GM18519 (cell line): ENCODE data around the gene C1orf216.
"Not testable (repeated sequence)": the region's sequence is repeated elsewhere in the genome, so short reads cannot be mapped to it uniquely, and the experiment has no call there.

ENCODE experiments used
- ATAC-seq: cut with Tn5 transposase; IDR thresholded peaks from one replicate; pipeline ENCODE4 v1.9.1; 2021; ENCODE audit warnings: mild to moderate bottlenecking, moderate library complexity; ENCODE audit not compliant: unreplicated experiment, low FRiP score

C1orf216 gene, protein sequence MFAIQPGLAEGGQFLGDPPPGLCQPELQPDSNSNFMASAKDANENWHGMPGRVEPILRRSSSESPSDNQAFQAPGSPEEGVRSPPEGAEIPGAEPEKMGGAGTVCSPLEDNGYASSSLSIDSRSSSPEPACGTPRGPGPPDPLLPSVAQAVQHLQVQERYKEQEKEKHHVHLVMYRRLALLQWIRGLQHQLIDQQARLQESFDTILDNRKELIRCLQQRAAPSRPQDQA

DNA sequence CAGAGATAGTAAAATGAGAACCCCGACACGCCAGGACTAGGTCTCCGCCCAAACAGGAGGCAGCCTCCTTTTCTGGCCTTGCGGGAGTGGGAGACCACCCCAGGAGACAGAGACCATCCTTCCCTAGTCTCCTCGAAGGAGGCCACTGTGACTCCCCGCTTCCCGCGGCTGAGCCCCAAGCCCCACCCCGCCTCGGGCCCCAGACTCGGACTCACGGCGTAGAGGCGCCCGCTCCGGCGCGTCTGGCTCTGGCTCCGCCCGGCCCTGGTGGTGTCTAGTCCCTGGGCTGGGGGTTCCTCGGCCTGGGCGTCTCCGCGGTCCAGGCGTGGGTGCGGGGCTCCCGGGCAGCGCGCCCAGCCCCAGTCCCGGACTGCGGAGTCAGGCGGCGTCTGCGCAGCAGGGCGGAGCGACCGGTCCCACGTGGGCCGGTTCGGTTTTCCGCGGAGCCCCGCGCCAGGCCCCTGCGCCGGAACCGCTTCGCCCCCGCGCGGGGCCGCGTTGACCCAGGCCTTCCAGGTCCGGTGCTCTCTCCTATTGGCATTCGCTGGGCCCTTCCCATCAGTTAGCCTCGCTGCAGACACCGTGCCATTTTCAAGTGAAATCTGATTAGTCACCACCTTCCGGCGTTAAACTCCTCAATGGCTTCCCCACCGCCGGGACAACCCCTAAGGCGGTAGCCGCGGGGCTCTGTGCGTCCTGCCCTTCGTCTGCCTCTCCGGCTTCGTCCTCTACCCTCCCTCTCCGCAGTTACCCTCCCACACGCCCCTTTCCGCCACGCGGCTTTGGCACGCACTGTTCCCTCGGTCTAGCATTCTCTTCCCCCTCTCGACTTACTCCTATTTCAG is at the start of gene C1orf216:
Gene C1orf216 (minus strand): TSS at position 393 of the 845 bp plus-strand sequence. CDS start 2,563 bp downstream, outside the sequence.
- ATAC-seq = no peak

DNA sequence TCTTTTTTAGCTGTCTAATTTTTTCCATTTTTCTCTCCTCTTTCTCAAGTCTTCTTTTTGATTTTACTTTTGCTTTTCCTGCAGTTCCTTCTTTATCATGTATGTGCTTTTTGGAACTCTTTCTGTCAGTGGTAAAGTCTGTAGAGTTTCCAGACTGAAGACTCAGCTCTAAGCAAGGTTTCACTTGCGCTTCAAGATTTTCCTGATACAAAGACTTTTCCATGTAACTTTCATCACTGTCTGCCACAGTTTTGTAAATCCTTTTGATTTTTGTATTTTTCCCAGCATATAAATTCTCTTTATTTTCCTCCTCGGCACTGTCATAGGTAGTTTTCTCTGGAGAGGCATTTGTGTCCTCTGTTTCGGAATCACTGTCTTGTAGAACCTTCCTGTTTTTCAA is 45.6 kb upstream of the C1orf216 start:
- ATAC-seq = no peak

DNA sequence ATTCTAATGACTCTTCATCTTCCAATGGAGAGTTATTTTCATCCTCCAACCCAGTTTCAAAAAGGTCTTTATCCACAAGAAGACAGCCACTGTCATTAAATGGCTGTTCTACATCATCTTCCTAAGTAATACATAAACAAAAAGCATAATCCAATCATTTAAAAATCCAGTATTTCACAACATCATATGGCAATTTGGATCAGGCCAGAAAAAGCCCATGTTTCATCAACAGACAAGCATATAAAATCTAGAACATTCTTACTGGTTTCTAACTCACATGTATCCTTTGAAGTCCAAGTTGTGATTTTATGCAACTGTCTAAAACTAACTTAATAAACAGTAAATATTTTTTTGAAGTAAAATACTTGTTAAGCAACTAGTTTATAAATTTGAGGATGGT is 44.5 kb upstream of the C1orf216 start:
- ATAC-seq = no peak

DNA sequence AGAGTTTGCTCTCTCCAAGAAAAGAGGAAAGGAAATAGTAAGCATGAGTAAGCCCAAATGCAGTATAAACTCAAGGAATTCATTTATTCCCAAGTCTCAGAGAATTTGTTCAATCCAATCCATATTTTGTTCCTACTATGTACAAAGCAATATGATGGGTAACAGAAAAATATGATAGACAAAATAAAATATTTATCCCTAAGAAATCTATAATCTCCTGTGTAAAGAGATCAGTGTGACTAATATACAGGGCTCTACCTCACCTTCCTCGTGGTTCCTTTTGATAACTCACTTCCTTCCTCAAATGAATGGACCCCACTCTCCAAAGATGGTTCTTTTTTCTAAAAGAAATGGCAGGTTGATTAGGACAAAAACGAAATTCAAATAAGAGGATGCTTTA is 43.5 kb upstream of the C1orf216 start:
- no peak for ATAC-seq

DNA sequence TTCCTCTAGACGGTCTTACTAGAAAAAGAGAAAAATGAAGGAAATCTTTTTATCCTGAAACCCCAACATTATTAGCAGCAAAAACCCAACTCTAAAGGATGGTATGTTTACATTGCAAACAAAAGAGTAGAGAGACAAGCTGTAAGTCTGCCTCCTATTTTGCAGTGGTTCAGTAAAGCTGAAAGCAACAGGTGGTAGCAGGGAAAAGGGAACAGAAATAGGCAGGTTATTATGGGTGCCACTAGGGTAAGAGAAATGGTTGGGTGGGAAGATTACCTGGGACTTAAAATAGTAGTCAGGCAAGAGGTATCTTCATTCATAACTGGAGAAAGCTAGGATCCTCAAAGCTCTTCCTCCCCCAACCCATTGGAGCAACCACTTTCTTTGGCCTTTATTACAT is 37.4 kb upstream of the C1orf216 start:
- ATAC-seq = no peak

DNA sequence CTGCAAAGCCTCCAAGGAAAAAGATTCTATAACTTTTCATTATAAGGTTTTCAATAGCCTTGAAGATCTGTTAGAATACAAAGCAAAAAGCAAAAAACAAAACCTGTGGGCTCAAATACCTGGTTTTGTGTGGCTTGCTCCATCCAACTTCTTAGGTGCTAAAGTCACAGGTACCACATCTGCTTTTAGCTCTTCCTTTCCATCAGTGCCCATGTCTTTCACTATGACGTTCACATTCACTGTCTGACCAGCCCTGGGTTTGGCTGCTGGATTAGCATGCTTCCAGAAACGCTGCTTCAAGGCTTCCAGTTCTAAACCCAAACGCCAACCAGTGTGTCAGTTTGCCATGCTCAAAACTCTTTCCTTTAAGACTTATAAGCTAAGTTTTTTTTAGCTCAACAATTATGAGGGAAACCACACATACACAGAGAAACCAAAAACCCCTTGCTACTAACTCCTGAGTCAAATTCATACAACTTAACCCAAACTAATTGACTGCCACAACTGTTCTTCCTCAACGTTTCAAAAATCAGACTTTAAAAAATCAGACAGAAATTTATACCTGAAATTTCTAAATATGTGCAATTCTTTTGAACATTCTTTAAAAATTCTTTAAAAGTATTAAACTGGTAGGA is 35.1 kb upstream of the C1orf216 start:
- ATAC-seq = no peak

DNA sequence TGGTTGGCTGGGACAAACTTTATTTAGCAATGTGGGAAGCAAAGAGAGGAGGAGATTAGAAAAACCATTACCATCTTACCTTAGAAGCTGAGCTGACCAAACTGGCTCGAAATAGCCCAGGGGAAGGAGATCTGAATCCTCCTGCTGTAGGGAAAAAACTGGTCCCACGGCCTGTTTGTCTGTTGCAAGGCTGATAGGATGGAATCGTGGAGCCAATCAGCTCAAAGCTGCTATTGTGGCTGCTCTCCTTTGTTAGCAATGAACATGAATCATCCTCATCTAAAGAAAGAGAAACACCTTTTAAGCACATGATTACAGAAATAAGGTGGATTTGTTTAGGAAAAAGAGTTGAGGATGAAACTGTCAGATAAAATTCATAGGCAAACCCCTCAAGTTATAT is 29.6 kb upstream of the C1orf216 start:
- no peak for ATAC-seq

DNA sequence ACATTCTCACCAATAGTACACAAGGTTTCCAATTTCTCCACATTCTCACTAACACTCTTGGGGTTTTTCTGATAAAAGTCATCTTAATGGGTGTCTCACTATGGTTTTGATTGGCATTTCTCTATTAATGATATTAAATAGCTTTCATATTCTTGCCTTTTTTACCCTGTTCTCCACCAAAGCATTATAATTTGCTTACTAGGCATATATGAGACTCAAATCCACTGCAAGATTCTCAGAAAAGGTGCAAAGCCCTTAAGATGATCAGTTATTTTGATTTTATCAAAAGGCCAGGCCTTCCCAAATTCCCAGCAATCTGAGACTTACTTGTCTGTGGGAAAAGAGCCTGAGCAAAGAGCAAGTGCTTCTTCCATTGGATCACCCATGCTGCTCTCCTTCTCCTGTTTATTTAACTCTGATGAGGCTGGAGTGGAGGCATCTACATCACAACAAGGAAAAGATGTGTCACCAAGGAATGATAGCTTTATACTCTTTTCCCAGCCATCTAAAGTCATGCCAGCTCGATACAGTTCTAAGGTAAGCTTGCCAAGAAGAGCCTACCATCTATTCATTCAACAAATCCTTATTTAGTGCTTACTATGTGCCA is 26.5 kb upstream of the C1orf216 start:
- no peak for ATAC-seq

DNA sequence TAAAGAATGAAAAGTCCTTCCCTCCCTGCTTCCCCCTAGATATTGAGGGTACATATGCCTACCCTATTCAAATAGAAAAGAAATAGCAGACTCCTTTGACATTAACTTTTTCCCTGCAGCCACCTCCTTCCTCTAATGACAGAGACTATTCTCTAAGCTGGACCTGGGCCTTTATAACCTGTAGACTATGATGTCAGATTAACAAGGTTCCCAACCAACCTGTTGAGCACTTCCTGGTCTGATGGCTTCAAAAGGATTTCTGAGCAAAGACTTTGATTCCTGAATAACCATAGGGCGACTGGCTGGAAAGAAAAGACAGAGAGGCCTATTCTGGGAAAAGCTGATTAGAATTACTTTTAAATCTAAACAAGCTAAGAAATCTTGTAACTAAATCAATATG is 18.4 kb upstream of the C1orf216 start:
- ATAC-seq = no peak

DNA sequence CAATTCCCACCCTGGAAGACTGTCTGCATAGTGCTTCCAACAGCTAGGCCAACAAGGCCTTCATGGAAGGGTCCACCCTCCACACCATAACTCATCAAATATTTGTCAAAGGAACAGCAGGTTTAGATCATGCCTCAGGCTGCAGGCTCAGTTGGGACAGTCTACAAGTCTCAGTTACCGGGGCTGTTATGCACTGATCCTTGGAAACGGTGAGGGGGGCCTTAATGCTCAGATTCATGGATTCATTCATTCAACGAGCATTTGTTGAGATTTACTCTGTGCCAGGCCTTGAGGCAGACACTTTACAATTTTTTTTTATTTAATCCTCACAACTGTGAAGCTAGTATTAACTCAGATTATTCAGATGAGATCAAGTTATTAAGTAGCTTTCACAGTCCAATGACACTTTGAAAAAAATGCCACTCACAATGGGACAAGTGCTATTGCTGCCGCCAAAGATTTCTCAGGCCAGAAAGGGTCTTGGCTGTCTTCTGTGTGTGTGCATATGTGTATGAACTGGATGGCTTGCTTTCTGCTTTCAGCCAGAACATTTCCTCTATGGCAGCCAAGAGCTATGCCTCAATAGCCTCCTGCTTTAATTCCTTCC is 8.9 kb upstream of the C1orf216 start:
- ATAC-seq = no peak

DNA sequence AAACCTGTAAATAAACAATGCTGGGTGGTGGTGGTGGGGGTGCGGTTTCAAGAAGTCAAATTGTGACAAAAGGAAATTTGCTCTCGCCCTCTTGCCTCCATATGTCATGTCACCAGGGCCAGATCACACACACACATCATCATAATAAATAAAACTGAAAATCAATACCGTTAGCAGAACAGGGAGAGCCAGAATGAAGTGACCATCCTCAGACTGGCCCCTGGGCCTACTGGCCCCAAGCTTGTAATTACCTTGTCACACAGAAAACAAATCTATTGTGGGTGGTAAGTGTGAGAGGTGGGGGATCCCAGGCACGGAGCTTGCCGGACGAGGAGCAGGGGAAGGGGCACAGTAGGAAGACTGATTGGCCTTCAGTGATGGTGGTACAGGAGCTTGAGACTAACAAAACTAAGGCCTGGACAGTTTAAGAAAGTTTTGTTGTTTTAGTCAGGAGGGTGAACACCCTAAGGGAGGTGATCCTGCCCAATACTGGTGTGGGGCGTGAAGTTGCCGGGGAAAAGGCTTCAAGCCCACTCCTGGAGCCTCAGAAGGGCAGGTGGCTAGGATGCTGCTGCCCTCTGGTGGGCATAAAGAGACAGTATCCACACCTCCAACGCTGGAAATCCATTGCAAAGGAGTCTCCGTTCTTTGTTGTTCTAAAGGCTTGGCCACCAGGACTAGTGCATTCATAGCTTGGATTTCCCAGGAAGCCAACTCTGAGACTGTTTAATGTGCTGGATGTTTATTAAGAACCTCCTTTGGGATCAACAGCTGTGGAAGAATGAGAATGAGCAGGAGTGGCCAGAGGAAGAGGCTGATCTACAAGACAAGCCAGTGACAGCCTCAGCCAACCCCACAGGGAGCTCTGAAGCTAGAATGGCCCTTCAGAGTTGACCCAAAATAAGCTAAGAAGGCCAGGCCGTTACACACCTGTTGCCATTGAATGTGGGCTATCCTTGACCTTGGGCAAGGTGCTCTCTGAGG is 8.1 kb upstream of the C1orf216 start:
- no peak for ATAC-seq

DNA sequence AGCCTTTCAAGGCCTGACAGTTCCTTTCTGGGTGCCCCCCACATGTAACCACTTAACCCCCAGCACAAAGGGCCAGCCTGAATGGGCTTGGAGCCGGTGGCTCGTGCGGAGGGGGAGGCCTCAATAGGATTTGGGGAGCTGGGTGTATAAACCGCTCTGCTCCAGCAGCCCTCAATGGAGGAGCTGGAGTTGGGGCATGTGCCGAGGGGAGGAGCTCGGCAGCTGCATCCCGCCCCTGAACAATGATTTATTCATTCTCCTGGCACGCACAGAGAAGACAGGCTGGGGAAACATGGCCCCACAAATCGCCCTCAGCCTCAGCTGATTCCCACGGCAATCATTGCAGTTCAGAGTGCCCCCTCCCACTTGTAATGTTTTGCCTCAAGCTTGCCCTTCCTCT is 6.9 kb upstream of the C1orf216 start:
- ATAC-seq = no peak

DNA sequence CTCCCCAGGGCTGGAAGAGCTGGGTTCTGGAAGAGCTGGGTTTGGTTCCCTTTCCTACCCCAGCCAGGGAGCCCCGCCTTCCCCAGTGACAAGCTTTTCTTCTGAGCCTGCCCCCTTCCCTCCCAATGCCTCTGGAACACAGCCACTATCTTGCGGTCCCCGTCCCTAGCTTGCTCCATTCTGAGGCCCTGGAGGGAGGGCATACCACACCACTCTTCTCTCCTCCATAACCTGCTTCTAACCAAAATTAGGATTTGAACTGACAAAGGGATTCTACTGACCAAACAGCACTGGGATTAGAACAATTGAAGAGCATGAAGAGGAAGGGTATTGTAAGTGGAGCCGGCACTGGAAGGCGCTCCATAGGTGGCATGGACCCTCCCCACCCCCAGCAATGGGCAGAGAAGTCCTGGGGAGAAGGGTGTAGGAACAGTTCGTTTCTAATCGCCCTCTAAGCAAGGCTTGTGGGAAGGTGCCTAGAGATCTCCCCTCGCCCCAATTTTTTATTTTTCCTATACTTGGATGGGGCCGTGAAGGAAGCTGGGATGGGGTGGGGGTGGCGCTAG is 690 bp downstream of the C1orf216 start:
- ATAC-seq = no peak

DNA sequence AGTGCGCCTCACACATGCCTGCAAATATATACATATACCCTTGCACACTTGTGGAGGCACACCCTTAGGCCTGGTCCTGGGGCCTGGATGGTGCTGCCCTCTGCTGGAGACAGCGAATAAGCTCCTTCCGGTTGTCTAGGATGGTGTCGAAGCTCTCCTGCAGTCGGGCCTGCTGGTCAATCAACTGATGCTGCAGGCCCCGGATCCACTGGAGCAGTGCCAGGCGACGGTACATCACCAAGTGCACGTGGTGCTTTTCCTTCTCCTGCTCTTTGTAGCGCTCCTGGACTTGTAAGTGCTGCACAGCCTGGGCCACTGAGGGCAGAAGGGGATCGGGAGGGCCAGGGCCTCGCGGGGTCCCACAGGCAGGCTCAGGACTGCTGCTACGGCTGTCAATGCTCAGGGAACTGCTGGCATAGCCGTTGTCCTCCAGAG is 3.1 kb downstream of the C1orf216 start:
- ATAC-seq = no peak

DNA sequence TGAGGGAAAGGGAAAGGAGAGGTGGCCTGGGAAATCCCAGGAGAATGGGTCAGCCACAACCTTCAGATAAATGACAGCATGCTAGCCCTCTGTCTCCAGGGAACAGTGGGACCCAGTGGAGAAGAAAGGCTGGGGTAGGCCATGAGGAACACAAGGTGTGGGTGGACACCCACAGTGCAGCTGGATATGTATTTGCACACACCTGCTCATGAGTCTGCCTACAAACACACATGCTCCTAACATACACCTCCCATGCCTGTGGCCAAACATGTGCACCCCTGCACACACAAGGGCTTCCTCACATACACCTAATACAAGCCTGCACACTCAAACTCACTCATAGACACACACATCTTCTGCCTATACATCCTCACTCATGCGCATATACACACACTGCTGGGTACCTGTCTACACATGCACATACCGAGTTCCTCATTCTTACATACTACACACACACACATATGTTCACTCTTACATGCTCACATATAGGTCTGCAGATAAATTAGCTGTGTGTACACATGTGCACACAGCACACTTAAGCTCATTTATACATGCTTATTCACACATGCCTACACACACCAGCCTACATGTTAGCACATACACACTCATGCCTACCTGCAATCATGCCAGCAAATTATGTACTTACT is 3.6 kb downstream of the C1orf216 start:
- ATAC-seq = no peak

DNA sequence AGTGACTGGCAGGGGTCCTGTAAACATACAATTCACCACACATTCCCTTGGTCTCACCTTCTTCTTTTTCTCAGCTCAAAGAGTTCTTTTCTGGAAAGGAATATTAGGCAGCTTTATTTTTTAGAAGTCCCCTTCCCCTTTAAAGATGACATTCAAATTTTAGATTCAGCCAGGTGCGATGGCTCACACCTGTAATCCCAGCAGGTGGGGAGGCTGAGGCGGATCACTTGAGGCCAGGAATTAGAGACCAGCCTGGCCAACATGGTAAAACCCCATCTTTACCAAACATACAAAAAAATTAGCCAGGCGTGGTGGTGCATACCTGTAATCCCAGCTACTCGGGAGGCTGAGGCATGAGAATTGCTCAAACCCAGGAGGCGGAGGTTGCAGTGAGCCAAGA is 7.6 kb downstream of the C1orf216 start:
- not testable (repeated sequence) for ATAC-seq

DNA sequence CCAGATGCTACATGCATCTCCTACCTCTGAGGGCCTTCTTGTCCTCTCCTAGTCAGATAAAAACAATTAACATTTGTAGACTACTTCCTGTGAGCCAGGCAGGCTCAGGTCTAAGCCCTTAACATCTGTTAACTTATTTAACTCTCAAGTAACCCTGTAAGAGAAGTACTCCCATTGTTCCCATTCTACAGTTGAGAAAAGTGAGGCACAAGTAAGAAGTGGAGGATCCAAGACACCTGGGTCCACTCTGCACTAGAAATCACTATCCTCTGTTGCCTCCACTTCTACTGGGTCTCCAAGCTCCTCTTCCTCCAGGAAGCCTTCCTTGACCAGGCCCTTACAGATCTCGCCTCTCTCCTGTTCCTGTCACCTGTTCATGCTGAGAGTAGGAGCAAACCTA is 9.7 kb downstream of the C1orf216 start:
- ATAC-seq = no peak

DNA sequence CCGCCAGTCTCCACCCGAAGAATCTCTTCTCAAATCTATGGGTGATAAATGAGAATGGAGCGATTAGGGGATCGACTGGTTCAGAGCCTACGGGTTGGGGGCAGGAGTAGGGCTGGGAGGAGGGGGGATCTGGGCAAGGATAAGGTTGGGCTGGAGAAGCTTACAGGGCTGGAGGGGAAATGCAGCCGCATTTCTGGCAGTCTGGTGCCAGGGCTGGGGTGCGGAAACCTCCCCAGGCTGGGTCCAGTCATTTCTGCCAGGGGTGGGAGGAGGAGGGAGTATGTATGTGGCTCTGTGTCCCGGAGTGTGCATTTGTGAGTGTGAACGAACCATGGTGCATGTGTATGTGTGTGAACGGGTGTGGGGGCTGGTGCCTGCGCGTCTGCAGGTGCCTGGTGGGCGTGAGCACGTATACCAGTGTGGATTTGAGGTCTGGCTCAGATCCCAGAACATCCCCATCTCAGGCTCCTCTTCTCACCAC is 10.2 kb downstream of the C1orf216 start:
- no peak for ATAC-seq
